HG03066 (cell line): ENCODE data around the gene PKMYT1.
"Not testable (repeated sequence)": the region's sequence is repeated elsewhere in the genome, so short reads cannot be mapped to it uniquely, and the experiment has no call there.

Experiments
- ATAC-seq: cut with Tn5 transposase; IDR thresholded peaks from one replicate; pipeline ENCODE4 v1.9.1; 2021; ENCODE audit warnings: low read depth; ENCODE audit not compliant: unreplicated experiment

Gene PKMYT1

DNA sequence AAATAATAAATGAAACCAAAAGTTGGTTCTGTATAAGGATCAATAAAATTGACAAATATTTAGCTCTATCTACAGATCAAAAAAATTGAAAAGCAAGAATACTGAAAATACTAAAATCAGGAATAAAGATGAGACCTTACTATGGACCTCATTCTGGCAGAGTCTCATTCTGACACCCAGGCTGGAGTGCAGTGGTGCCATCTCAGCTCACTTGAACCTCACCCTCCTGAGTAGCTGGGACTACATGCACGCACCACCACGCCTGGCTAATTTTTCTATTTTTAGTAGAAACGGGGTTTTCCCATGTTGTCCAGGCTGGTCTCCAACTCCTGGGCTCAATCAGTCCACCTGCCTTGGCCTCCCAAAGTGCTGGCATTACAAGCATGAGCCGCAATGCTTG, 38.2 kb downstream of the PKMYT1 start:
- no peak for ATAC-seq

GRCh38 chr16:2939968-2940367, 40.3 kb downstream of the PKMYT1 start:
- no peak for ATAC-seq

GRCh38 chr16:2938206-2938605, 42.0 kb downstream of the PKMYT1 start:
- ATAC-seq = no peak

DNA sequence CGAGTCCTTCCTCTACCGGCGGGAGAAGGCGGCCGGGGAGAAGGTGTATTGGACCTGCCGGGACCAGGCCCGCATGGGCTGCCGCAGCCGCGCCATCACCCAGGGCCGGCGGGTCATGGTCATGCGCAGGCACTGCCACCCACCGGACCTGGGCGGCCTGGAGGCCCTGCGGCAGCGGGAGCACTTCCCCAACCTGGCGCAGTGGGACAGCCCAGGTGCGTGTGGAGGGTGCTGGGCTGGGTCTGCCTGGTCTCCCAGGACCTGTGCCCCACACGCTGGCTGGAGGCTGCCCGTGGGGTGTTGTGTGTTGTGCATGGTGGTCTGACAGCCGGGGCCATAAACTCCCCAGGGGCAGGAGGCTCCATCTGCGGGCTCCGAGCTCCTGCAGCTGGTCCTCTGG, 43.1 kb downstream of the PKMYT1 start:
- ATAC-seq = no peak

GRCh38 chr16:2936436-2937011, 43.7 kb downstream of the PKMYT1 start:
- ATAC-seq = no peak

- no peak for ATAC-seq
Measured at GRCh38 chr16:2934450-2934849, 45.8 kb downstream of the PKMYT1 start.

GRCh38 chr16:2933701-2934100, 46.5 kb downstream of the PKMYT1 start:
- no peak for ATAC-seq

DNA sequence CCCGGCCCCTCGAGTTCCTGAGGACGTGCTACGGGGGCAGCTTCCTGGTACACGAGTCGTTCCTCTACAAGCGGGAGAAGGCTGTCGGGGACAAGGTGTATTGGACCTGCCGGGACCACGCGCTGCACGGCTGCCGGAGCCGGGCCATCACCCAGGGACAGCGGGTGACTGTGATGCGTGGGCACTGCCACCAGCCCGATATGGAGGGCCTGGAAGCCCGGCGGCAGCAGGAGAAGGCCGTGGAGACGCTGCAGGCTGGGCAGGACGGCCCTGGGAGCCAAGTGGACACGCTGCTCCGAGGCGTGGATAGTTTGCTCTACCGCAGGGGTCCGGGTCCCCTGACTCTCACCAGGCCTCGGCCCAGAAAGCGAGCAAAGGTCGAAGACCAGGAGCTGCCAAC, 47.1 kb downstream of the PKMYT1 start:
- ATAC-seq = no peak

GRCh38 chr16:2931231-2931914, 48.9 kb downstream of the PKMYT1 start:
- not testable (repeated sequence) for ATAC-seq

DNA sequence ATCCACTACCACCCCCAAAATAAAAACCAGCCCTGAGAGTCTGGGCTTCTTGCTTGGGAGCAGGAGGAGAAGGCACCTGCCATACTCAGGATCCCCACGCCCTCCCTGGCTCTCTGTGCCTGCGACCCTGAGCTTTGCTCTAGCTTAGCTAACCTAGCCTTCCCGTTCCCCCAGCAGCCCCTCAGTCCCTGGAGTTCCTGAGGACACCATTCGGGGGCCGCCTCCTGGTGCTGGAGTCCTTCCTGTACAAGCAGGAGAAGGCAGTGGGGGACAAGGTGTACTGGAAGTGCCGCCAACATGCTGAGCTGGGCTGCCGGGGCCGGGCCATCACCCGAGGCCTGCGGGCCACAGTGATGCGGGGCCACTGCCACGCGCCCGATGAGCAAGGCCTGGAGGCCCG, 50.0 kb downstream of the PKMYT1 start:
- no peak for ATAC-seq

DNA sequence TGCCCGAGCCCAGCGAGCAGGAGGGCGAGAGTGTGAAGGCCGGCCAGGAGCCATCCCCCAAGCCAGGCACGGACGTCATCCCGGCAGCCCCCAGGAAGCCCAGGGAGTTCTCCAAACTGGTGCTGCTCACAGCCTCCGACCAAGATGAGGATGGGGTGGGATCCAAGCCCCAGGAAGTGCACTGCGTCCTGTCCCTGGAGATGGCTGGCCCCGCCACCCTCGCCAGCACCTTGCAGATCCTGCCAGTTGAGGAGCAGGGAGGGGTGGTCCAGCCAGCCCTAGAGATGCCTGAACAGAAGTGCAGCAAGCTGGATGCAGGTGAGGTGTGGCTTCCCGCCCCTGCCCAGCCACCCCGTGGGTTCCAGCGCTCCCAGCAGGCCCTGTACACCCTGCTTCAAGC, 50.6 kb downstream of the PKMYT1 start:
- ATAC-seq = no peak

DNA sequence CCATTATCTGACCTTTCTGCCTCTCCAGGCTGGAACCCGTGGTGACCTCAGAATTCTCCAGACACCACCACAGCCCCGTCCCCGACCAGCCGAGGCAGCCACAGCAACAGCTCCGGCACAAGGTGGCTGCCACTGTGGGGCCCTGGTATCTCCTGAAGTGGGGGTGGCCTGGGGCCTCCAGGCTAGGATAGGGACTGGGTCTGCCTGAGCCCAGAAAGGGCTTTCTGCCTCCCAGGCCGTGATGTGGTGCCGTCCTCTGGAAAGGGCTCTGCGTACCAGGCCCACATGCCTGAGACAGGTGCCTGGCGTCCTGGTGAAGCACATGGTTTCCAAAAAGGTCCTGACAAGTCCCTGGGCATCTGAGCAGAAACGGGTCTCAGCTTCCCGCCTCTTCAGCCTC, 51.5 kb downstream of the PKMYT1 start:
- ATAC-seq = no peak

GRCh38 chr16:2928151-2928550, 52.1 kb downstream of the PKMYT1 start:
- not testable (repeated sequence) for ATAC-seq

DNA sequence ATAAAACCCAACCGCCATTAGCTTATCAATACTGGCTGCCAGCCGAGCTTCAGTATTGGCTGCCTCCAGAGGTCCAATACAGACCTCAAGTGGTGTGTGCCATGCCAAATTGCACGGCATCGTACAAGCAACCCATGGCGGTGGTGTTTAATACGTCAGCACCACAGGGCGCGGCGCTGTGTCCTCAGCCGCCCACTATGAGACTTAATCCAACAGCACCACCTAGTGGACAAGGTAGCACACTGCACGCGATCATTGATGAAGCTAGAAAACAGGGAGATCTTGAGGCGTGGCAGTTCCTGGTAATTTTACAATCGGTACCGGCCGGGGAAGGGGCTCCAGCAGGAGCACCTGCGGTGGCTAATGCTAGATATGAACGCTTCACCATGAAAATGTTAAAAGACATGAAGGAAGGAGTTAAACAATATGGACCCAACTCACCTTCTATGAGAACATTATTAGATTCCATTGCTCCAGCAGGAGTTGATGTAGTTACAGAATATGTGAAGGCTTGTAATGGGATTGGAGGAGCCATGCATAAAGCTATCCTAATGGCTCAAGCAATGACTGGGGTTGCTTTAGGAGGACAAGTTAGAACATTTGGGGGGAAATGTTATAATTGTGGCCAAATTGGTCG, 53.1 kb downstream of the PKMYT1 start:
- ATAC-seq = no peak

GRCh38 chr16:2926650-2926999, 53.6 kb downstream of the PKMYT1 start:
- ATAC-seq = no peak

GRCh38 chr16:2925951-2926649, 54.1 kb downstream of the PKMYT1 start:
- no peak for ATAC-seq

DNA sequence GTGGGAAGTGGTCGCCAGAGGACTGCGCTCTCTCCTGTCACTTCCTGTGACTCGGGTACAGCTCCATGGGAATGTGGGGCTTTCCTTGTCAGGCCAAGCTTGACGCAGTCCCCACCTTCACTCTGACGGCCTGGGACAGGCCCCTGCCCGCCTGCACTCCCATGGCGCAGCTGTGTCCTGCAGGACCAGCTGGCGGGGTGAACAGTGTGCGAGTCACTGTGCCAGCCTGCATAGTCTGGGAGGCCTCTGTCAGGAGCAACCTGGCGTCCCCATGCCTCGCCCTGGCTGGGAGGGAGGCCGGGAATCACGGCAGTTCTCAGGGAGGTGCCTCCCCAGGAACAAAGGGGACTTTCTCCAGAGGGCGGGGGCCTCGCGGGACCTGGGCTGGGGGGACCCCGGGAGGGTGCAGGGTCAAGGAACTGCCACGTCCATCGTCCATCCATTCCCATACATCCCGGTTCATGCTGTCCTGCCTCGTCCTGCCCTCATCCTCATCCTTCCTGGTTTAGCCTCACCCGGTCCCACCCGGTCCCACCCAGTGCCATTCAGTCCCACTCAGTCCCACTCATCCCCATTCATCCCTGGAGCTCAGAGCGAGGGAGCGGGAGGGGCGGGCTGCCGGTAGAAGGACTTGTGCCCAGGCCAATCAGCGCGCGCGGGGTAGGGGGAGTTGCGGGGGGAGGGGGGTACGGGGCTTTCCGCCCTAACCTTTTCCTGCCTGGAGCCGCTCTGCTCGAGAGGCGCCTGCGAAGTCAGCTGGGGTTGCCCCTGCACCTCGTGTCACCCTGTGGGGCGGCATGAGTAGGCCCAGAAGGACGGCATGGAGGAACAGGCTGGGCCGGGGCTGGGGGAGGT, 55.1 kb downstream of the PKMYT1 start:
- no peak for ATAC-seq

- no peak for ATAC-seq
Measured at GRCh38 chr16:2923481-2923880, 56.8 kb downstream of the PKMYT1 start.
